Measurements from ENCODE around the gene ATXN10.

The ATXN10 gene

GRCh38 chr22:45768490-45768889, 96.9 kb downstream of the ATXN10 start:
- no peak for TF ChIP-seq CTCF (conservative IDR thresholded peaks at IDR 0.05; ENCODE audit: low read depth, low read length)
- no peak overlapping the region for H3K4me3 ChIP-seq (ENCODE audit: low read depth, low read length)
- no peak for DNase-seq (ENCODE audit: low read depth)

GRCh38 chr22:45769569-45770210, 98.1 kb downstream of the ATXN10 start:
- H3K4me3 ChIP-seq (ENCODE audit: low read depth, low read length) = no peak overlapping the region
- DNase-seq (ENCODE audit: low read depth) = no peak
- no peak for TF ChIP-seq CTCF (conservative IDR thresholded peaks at IDR 0.05; ENCODE audit: low read depth, low read length)

- TF ChIP-seq CTCF (conservative IDR thresholded peaks at IDR 0.05; ENCODE audit: low read depth, low read length) = no peak
- H3K4me3 ChIP-seq (ENCODE audit: low read depth, low read length) = no peak overlapping the region
- DNase-seq (ENCODE audit: low read depth) = no peak
Observed at GRCh38 chr22:45770506-45770905, 98.9 kb downstream of the ATXN10 start.

GRCh38 chr22:45771057-45771456, 99.4 kb downstream of the ATXN10 start:
- no peak for DNase-seq (ENCODE audit: low read depth)
- no peak overlapping the region for H3K4me3 ChIP-seq (ENCODE audit: low read depth, low read length)
- TF ChIP-seq CTCF (conservative IDR thresholded peaks at IDR 0.05; ENCODE audit: low read depth, low read length) = no peak

- H3K4me3 ChIP-seq (ENCODE audit: low read depth, low read length) = no peak overlapping the region
- TF ChIP-seq CTCF (conservative IDR thresholded peaks at IDR 0.05; ENCODE audit: low read depth, low read length) = no peak
- peak; percentile 60 for DNase-seq (ENCODE audit: low read depth)
Observed at GRCh38 chr22:45771711-45772110, 100.1 kb downstream of the ATXN10 start.

- no peak overlapping the region for H3K4me3 ChIP-seq (ENCODE audit: low read depth, low read length)
- no peak for DNase-seq (ENCODE audit: low read depth)
- no peak for TF ChIP-seq CTCF (conservative IDR thresholded peaks at IDR 0.05; ENCODE audit: low read depth, low read length)
Observed at GRCh38 chr22:45772743-45773142, 101.1 kb downstream of the ATXN10 start.

- DNase-seq (ENCODE audit: low read depth) = no peak
- no peak for TF ChIP-seq CTCF (conservative IDR thresholded peaks at IDR 0.05; ENCODE audit: low read depth, low read length)
- H3K4me3 ChIP-seq (ENCODE audit: low read depth, low read length) = no peak overlapping the region
Observed at GRCh38 chr22:45774001-45774670, 102.5 kb downstream of the ATXN10 start.
